ENCODE data around the gene SPEF1. TPM values are rescaled to one million over a fixed set of nuclear protein-coding genes. Genes with fewer than 3 reads are reported as not detected.
A peak's percentile ranks its signal among the peaks of the same experiment; 100 is the strongest.

SPEF1 gene
- total RNA-seq, 1 experiment from 2014 or later, result 0.40 TPM

GRCh38 chr20:3778976-3779375 is 2.3 kb downstream of the SPEF1 start:
- in situ Hi-C loops (cut with HindIII; ENCODE audit: low pct_unique_long_range_greater_than_20kb, low sequenced_read_pairs), result no loop called here

GRCh38 chr20:3777716-3778629 is 3.3 kb downstream of the SPEF1 start:
- no peak for DNase-seq (ENCODE audit: low read depth, low spot score)
- in situ Hi-C loops (cut with HindIII; ENCODE audit: low pct_unique_long_range_greater_than_20kb, low sequenced_read_pairs), result no loop called here

More at GRCh38 chr20:3778976-3779375, 2.3 kb downstream of the SPEF1 start:
- no peak for DNase-seq (ENCODE audit: low read depth, low spot score)

- in situ Hi-C loops (cut with HindIII; ENCODE audit: low pct_unique_long_range_greater_than_20kb, low sequenced_read_pairs), result no loop called here
- no peak for DNase-seq (ENCODE audit: low read depth, low spot score)
These were observed 3.9 kb downstream of the SPEF1 start for GRCh38 chr20:3777381-3777715.

DNA sequence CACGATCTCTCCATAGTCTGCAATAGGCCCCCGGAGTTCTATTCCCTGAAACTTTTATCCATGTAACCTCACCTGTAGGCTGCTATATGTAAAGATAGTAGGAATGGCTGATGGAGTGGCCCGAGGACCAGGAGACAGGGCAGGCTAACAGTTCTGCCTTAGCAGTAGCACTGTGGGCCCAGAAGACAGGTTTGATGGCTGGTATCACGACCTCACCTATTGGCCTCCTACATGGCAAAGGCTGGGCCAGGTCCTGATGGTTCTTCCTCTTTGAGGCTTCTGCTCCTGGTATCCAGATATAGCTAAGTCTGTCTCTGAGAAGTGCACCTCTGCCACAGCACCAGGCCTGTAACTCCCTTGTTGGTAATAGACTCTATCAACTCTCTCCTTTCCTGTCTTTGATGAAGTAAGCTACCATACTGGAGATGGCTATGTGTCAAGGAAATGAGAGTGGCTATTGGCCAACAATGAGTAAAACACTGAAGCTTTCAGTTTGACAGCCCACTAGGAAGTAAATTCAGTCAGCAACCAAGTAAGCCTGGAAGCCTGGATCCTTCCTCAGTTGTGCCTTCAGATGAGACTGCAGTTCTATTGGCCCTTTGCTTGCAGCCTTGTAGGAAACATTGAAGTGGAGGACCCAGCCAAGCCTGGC is 5.7 kb downstream of the SPEF1 start:
- in situ Hi-C loops (cut with HindIII; ENCODE audit: low pct_unique_long_range_greater_than_20kb, low sequenced_read_pairs), result no loop called here
- no peak for DNase-seq (ENCODE audit: low read depth, low spot score)

- in situ Hi-C loops (cut with HindIII; ENCODE audit: low pct_unique_long_range_greater_than_20kb, low sequenced_read_pairs), result no loop called here
- DNase-seq (ENCODE audit: low read depth, low spot score), result no peak
These were observed 9.6 kb downstream of the SPEF1 start for GRCh38 chr20:3771552-3772058.

GRCh38 chr20:3768342-3769130 is 12.7 kb downstream of the SPEF1 start:
- in situ Hi-C loops (cut with HindIII; ENCODE audit: low pct_unique_long_range_greater_than_20kb, low sequenced_read_pairs), result no loop called here
- peak; percentile 77 for DNase-seq (ENCODE audit: low read depth, low spot score)

DNA sequence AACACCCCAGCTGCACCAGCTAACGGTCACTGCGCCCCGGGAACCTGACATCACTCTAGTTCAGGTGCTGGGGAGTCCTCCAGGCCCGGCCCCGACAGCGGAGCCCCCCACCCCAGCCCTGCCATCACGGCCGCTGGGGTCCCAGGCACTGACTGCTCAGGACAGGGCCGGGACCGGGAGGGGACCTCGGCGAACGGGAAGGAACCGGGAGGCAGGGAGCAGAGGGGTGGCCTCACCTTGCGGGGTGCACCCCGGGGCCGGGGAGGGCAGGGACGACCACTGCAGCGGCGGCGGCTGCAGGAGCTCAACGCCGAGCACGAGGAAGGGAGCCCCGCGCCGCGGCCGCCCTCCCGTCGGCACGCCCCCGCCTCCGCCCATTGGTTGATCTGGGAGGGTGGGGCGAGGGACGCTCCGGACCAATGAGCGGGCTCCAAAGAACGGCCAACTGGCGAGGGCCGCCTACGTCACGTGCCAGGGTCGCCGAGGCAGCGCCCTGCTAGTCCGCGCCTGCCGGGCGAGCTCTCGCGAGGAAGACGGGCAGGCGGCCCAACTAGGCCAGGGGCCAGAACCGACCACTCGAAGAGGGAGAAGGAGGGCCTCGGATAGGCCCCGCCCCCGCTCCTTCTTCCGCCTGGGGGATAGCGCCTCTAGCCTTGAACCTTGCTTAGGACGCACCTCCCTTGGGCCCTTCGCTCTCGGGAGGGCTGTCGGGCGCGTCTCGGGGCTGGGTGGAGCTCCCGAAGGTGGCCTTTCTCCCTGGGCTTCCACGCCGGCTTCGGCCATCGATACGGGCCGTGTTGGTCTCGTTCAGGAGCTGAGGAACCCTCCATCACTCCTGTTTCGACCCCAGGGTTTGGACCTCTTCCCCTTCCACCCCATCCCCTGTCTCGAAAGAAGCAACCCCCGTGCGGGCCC is 13.6 kb downstream of the SPEF1 start, which contains the start of gene ADISSP:
ADISSP (minus strand) TSS at position 327 of the 915 bp plus-strand sequence. CDS start 7,653 bp downstream, outside the sequence.
- in situ Hi-C loops (cut with HindIII; ENCODE audit: low pct_unique_long_range_greater_than_20kb, low sequenced_read_pairs), result no loop called here
- DNase-seq (ENCODE audit: low read depth, low spot score), result peak; percentile 98

DNA sequence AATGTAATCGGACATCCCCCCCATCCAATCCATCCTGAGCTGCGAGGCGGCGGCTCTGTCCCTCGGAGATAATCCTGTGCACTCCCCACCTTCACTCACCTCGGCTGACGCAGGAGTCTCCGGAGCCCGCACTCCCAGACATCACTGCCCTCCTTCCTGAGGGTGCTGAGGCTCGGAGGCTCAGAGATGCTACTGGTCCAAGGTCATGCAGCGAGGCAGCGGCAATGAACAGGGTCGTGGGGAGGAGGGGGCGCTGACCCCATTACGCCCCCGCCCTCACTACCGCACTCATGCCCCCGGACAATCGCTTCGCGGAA is 14.2 kb downstream of the SPEF1 start:
- no peak for DNase-seq (ENCODE audit: low read depth, low spot score)
- in situ Hi-C loops (cut with HindIII; ENCODE audit: low pct_unique_long_range_greater_than_20kb, low sequenced_read_pairs), result no loop called here

DNA sequence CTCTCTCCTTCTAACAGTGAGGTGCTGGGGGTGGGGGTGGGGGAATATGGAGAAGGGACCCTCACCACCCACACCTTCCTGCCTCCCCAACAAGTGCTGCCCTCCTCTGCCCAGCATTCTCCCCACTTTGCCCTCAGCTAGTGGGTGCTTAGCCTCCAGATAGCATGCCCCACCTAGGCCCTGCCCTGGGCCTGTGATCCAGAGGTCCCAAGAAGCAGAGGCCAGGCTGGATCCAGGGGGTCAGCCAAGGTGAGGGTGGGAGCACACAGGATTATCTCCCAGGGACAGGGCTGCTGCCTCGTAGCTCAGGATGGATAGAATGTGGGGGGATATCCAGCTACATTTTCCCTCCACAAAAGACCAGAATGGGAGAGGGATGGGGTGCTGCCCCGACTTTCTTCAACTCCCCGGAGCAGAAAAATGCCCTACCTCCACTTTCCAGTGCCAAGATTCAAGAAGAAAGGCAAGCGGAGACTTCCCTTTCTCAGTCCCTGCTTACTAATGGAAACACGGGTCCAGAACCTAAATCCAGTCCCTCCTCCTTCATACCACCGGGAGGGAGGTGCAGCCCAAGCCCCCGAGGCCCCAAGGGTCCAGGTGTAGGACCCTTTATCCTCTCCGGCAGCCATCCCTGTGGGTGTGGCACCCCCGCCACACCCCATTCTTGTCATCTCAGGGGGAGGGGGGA is 14.7 kb downstream of the SPEF1 start:
- DNase-seq (ENCODE audit: low read depth, low spot score), result no peak
- in situ Hi-C loops (cut with HindIII; ENCODE audit: low pct_unique_long_range_greater_than_20kb, low sequenced_read_pairs), result no loop called here

GRCh38 chr20:3765171-3765882 is 15.9 kb downstream of the SPEF1 start:
- in situ Hi-C loops (cut with HindIII; ENCODE audit: low pct_unique_long_range_greater_than_20kb, low sequenced_read_pairs), result no loop called here
- DNase-seq (ENCODE audit: low read depth, low spot score), result no peak

DNA sequence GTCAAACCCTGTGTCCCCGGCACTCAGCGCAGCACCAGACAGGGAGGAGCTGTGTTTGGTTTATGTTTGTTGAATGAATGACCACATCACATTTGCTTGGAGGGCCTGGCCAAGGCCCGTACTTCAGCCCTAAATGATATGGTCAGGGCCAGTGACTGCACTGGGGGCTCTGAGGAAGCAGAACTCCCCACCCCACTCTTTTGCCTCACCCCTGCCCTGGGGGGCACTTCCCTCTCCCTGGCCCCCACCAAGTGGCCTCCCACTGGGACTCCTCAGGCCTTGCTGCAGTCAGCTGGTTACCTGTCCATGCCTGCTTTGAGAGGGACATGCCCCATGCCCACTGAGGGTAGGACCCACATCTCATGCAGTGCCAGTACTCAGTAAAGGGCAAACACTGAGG is 16.6 kb downstream of the SPEF1 start:
- in situ Hi-C loops (cut with HindIII; ENCODE audit: low pct_unique_long_range_greater_than_20kb, low sequenced_read_pairs), result no loop called here
- DNase-seq (ENCODE audit: low read depth, low spot score), result no peak

- in situ Hi-C loops (cut with HindIII; ENCODE audit: low pct_unique_long_range_greater_than_20kb, low sequenced_read_pairs), result no loop called here
- no peak for DNase-seq (ENCODE audit: low read depth, low spot score)
These were observed 17.3 kb downstream of the SPEF1 start for GRCh38 chr20:3763671-3764601.

DNA sequence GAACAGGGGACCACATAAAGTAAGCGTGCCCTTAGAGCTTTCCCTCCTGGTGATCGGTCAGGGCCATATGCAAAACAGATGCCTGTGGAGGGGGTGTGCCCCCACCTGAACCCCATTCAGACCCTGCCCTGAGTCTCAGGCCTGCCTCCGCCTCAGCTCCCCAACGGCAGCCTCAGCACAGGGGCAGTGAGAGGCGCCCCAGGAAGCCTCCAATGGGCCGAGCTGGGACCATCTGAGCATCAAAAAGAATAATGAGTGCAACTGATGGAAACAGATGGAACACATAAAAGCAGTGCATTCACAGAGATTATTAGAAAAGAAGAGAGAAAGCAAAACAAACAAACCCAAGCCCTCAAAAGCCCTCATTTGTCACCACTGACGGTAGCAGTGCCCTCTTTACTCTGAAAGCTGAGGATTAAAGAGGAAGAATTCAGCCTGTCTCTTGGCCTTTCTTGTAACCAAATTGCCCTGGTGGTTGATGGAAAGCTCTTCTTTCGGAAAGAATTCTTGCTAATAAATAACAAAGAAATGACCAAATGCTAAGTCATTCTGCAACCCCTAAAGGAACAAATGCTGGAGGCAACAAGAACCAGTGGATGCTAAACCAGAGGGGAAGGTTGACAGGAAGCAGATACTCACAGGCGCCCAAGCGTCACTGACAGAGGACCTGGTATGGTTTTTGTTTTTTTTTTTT is 20.4 kb downstream of the SPEF1 start:
- no peak for DNase-seq (ENCODE audit: low read depth, low spot score)
- in situ Hi-C loops (cut with HindIII; ENCODE audit: low pct_unique_long_range_greater_than_20kb, low sequenced_read_pairs), result no loop called here

DNA sequence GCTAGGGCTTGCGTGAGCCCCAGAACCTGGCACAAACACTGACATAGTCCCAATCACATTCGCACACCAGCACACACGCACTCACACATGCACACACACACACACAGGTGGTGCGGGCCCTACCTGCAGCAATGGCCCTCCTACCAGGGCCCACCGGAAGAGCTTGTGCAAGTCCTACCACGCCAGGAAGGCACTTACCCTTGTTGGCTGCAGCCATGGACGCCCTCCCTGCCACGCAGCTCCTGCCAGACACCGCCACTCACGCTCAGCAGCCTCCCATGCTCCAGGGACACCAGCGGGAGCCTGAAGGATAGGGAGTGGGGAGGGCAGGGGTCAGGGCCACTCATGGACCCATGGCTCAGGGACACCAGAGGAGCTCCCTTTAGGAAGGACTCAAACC is 21.4 kb downstream of the SPEF1 start:
- in situ Hi-C loops (cut with HindIII; ENCODE audit: low pct_unique_long_range_greater_than_20kb, low sequenced_read_pairs), result no loop called here
- no peak for DNase-seq (ENCODE audit: low read depth, low spot score)
